T-cell (primary cell): ENCODE results near the gene SMG6. TPM values are rescaled to one million over a fixed set of nuclear protein-coding genes. Genes with fewer than 3 reads are reported as not detected.
A peak's percentile ranks its signal among the peaks of the same experiment; 100 is the strongest.

Experiments
- ATAC-seq, 4 experiments: fragments of 200-7000 bp in 3 of 4; fragments of 150-1000 bp in 1 of 4; cut with Tn5 transposase; replicated peaks in 1 of 4; 1 replicate in 3 of 4; 2 replicates in 1 of 4; pipeline ENCODE4 v1.10.0; 2021; ENCODE audit warnings: moderate library complexity in 3 of 4, mild to moderate bottlenecking in 2 of 4, moderate number of reproducible peaks in 1 of 4
- CTCF ChIA-PET, 2 donors: fragments of 300-600 bp; sonication (Branson Sonifier 250); formaldehyde crosslinking; loops; one replicate each; lab custom pipeline; 2022; ENCODE audit warnings: antibody characterized with exemption in 2 of 2; lab: Charles Lee
- POLR2A ChIA-PET, 2 donors: fragments of 300-600 bp; sonication (Branson Sonifier 250); formaldehyde crosslinking; loops; one replicate each; lab custom pipeline; 2022; ENCODE audit warnings: antibody characterized with exemption in 2 of 2; lab: Charles Lee
- DNase-seq, 35 experiments: peaks; one replicate each; pipeline versions ENCODE4 v3.0.0 to v3.0.0-alpha.2; 2013 to 2023
- H3K27ac ChIP-seq: one replicate; pipeline ENCODE4 v1.5.1; 2013; ENCODE audit warnings: low read length
- H3K27me3 ChIP-seq, 2 experiments: replicated peaks in 1 of 2; 1 replicate in 1 of 2; 2 replicates in 1 of 2; pipeline versions ENCODE4 v1.6.1 to v1.7.0; 2013; ENCODE audit warnings: low read length in 1 of 2, mixed read lengths in 1 of 2; ENCODE audit not compliant: control insufficient read depth in 2 of 2, insufficient read depth in 2 of 2; ENCODE audit errors: extremely low read depth in 1 of 2
- H3K36me3 ChIP-seq, 2 donors: 1 replicate in 1 of 2; 2 replicates in 1 of 2; pipeline versions ENCODE4 v1.6.1 to v1.7.0; 2013; ENCODE audit warnings: low read length in 1 of 2; ENCODE audit not compliant: control insufficient read depth in 2 of 2, insufficient read depth in 1 of 2; ENCODE audit errors: extremely low read depth in 1 of 2
- H3K4me1 ChIP-seq, 2 experiments: 1 replicate in 1 of 2; 2 replicates in 1 of 2; pipeline versions ENCODE4 v1.6.1 to v1.7.0; 2013; ENCODE audit warnings: low read length in 2 of 2, mixed read lengths in 1 of 2; ENCODE audit not compliant: insufficient read depth in 2 of 2, control insufficient read depth in 1 of 2; ENCODE audit errors: extremely low read depth in 1 of 2
- H3K4me3 ChIP-seq, 2 donors: 1 replicate in 1 of 2; 2 replicates in 1 of 2; pipeline versions ENCODE4 v1.5.1 to v1.7.0; 2013; ENCODE audit warnings: mild to moderate bottlenecking in 2 of 2, low read length in 1 of 2, moderate library complexity in 1 of 2; ENCODE audit not compliant: control insufficient read depth in 1 of 2; ENCODE audit errors: extremely low read depth in 1 of 2
- H3K9me3 ChIP-seq: 2 replicates; pipeline ENCODE4 v1.7.0; 2013
- H3K27ac Mint-ChIP-seq, 2 donors: one replicate each; pipeline ENCODE4 v1.8.0; 2020 to 2021; ENCODE audit warnings: mild to moderate bottlenecking in 2 of 2, mixed read lengths in 2 of 2
- H3K27me3 Mint-ChIP-seq, 2 donors: one replicate each; pipeline ENCODE4 v1.8.0; 2021 to 2022; ENCODE audit warnings: mixed read lengths in 2 of 2
- H3K36me3 Mint-ChIP-seq: one replicate; pipeline ENCODE4 v1.8.0; 2021; ENCODE audit warnings: mixed read lengths
- H3K4me1 Mint-ChIP-seq, 3 donors: one replicate each; pipeline ENCODE4 v1.8.0; 2020 to 2022; ENCODE audit warnings: mixed read lengths in 3 of 3, mild to moderate bottlenecking in 1 of 3
- H3K4me3 Mint-ChIP-seq, 3 donors: one replicate each; pipeline ENCODE4 v1.8.0; 2020 to 2022; ENCODE audit warnings: mild to moderate bottlenecking in 3 of 3, mixed read lengths in 3 of 3, moderate library complexity in 3 of 3
- H3K9me3 Mint-ChIP-seq, 3 donors: one replicate each; pipeline ENCODE4 v1.8.0; 2020 to 2022; ENCODE audit warnings: mixed read lengths in 3 of 3
- WGBS: methylation state at CpG from one replicate; pipeline ENCODE4 v1.1.5; 2013; ENCODE audit warnings: missing lambda C conversion rate; ENCODE audit not compliant: insufficient coverage; 5-methylcytosine and 5-hydroxymethylcytosine counted together
- total RNA-seq, 35 experiments: library from RNA in 6 of 35; stranded (reverse) in 6 of 35; fragments of 120-200 nt in 1 of 35; gene quantifications; one replicate each; pipeline versions ENCODE4 v1.2.1 to v1.2.4 and lab custom pipeline; 2013 to 2026

Gene SMG6
- total RNA-seq, 5 donors from 2014 or later (not counting 1 experiment from before 2014, with no cell fraction given) = 42.7 to 55.4 (median 45.9) TPM

DNA sequence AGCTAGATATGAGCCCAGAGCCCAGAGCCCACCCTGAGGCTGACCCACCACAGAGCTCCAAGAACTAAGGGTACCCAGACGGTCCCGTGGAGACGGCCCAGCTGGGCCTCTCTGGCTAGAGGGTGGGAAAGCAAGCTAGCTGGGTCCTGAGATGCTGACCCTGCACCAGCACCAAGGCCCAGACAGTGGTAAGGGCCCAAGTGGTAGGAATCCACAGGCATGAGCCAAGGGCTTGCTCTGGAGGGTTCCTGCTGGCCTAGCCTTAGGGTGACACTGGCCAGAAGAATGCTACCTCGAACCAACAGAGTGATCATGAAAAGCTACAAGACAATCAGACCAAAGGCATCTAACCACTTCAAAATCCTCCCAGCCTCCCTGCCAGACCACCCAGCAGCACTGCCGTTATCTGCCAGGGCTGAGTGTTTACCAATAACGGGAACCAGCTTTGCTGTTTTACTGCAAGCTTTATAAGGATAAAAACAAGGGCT, 235.5 kb downstream of the SMG6 start:
- H3K4me3 Mint-ChIP-seq = no peak overlapping the region
- Histone ChIP-seq H3K36me3 (peaks cover 30 to 59% of the 10 kb centered on the region in 2 donors), H3K4me3 (no peak overlapping the region), H3K4me1 (peaks cover 0 to 54% of the 10 kb centered on the region in 2 experiments), H3K27me3 (peaks cover 0 to 17% of the 10 kb centered on the region in 2 experiments), H3K27ac (no peak overlapping the region), H3K9me3 (no peaks in the 10 kb centered on the region)
- H3K4me1 Mint-ChIP-seq = peaks cover 8 to 33% (median 31%) of the 10 kb centered on the region in 3 donors
- H3K27ac Mint-ChIP-seq = peak overlapping the region in 1 of 2 donors; percentile 68
- no peak for ATAC-seq
- no peak for DNase-seq
- no peaks in the 10 kb centered on the region for H3K9me3 Mint-ChIP-seq
- H3K36me3 Mint-ChIP-seq = peaks cover 80% of the 10 kb centered on the region
- 79% methylated on average over 5 of the region's 6 CpGs for WGBS
- peaks cover 0 to 2% of the 10 kb centered on the region in 2 donors for H3K27me3 Mint-ChIP-seq
- POLR2A ChIA-PET = no interaction called here
- CTCF ChIA-PET = no interaction called here

DNA sequence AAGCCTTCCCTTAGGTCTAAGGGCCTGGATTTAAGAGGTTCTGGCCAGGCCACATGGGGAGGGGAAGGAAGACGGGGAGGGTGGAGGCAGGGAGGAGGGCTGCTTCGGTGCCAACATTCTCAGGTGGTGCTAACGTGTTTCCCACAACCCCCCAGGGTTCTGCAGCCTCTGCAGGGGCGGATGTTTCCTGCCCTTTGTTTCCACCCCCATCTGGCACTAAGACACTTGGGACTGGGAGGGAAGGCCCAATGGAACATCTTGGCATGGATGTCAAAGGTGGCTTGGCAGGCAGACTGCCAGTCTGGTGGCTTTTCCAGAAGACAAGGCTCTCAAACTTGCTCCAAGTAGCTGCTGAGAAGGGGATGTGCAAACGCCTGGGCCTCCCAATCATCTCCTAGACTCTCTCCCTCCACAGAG, 236.0 kb downstream of the SMG6 start:
- peaks cover 29 to 62% of the 10 kb centered on the region in 2 donors for H3K36me3 ChIP-seq
- DNase-seq (no peak), ATAC-seq (no peak)
- H3K9me3 ChIP-seq = no peaks in the 10 kb centered on the region
- H3K27me3 ChIP-seq = peaks cover 0 to 20% of the 10 kb centered on the region in 2 experiments
- no peak overlapping the region for H3K27ac ChIP-seq
- H3K4me3 ChIP-seq = no peak overlapping the region
- Mint-ChIP-seq H3K27ac (peak overlapping the region in 1 of 2 donors; percentile 68), H3K4me1 (peaks cover 8 to 33% (median 31%) of the 10 kb centered on the region in 3 donors), H3K36me3 (peaks cover 78% of the 10 kb centered on the region), H3K27me3 (peaks cover 0 to 2% of the 10 kb centered on the region in 2 donors), H3K4me3 (no peak overlapping the region), H3K9me3 (no peaks in the 10 kb centered on the region)
- WGBS = 50% methylated on average over 2 of the region's 5 CpGs
- peaks cover 0 to 54% of the 10 kb centered on the region in 2 experiments for H3K4me1 ChIP-seq
- CTCF ChIA-PET = interaction anchor here in 1 of 2 donors (1.2 kb wide), 1 partner anchor 9 kb away, joined by 3 read pairs; no protein-coding TSS in a partner anchor
- POLR2A ChIA-PET = no interaction called here

DNA sequence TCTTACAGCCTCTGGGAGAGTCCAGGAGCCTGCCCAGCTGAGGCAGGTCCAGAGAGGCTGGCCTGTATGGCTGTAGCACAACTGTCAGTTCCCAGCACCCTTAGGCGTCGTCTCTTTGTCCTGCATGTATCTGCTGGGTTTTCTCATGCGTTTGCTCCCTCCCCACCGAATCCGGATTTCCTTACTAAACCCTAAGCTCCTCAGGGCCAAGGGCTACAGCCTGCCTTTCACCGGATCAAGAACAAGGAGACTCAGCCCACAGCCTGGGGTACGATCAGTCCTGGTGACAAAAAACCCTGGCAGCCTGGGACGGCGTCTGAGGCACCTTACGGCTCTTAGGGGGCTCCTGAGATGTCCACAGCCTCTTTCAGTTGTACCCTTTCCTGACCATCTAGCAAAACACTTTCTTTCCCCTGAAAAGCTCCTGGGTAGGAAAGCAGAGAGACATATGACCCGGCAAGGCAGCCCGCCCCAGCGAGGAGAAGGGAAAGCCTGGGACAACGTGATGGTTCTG, 236.5 kb downstream of the SMG6 start:
- Mint-ChIP-seq H3K27ac (no peak overlapping the region), H3K36me3 (peaks cover 78% of the 10 kb centered on the region), H3K4me1 (peaks cover 8 to 33% (median 31%) of the 10 kb centered on the region in 3 donors), H3K9me3 (no peaks in the 10 kb centered on the region), H3K27me3 (peaks cover 0 to 4% of the 10 kb centered on the region in 2 donors), H3K4me3 (no peak overlapping the region)
- Histone ChIP-seq H3K9me3 (no peaks in the 10 kb centered on the region), H3K4me3 (no peak overlapping the region), H3K27ac (no peak overlapping the region), H3K27me3 (peaks cover 0 to 20% of the 10 kb centered on the region in 2 experiments), H3K4me1 (peaks cover 0 to 54% of the 10 kb centered on the region in 2 experiments), H3K36me3 (peaks cover 26 to 58% of the 10 kb centered on the region in 2 donors)
- WGBS = 92% methylated on average over 12 of the region's 14 CpGs
- ChIA-PET CTCF (interaction anchor here in 1 of 2 donors (1.2 kb wide), 1 partner anchor 8 kb away, joined by 3 read pairs; no protein-coding TSS in a partner anchor), POLR2A (no interaction called here)
- DNase-seq = no peak
- no peak for ATAC-seq

DNA sequence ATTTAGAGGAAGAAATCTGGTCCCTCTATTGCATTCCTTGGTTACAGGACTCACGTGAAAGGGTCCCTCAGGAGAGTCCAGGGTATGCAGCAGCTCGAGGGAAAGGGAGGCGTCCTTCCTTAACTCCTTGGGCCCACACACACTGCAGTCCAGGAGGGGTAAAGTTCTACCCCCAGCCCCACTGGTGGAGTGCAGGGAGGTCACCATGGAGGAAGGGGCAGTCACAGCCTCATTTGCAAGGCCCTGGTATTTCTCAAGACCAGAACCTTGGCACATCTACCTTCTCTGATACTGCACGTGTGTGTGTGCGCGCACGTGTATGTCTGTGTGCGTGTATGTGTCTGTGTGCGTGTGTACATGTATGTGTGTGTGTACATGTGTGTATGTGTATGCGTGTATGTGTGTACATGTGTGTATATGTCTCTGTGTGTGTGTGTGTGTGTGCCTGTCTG, 237.6 kb downstream of the SMG6 start:
- Histone ChIP-seq H3K36me3 (peaks cover 20 to 56% of the 10 kb centered on the region in 2 donors), H3K9me3 (no peaks in the 10 kb centered on the region), H3K4me3 (no peak overlapping the region), H3K27me3 (peaks cover 0 to 23% of the 10 kb centered on the region in 2 experiments), H3K4me1 (peaks cover 0 to 50% of the 10 kb centered on the region in 2 experiments), H3K27ac (no peak overlapping the region)
- Mint-ChIP-seq H3K27ac (no peak overlapping the region), H3K36me3 (peaks cover 77% of the 10 kb centered on the region), H3K27me3 (peaks cover 0 to 7% of the 10 kb centered on the region in 2 donors), H3K4me1 (peaks cover 8 to 30% (median 26%) of the 10 kb centered on the region in 3 donors), H3K9me3 (no peaks in the 10 kb centered on the region), H3K4me3 (no peak overlapping the region)
- ATAC-seq = no peak
- ChIA-PET CTCF (no interaction called here), POLR2A (no interaction called here)
- no peak for DNase-seq
- 100% methylated on average over 1 of the region's 10 CpGs for WGBS

DNA sequence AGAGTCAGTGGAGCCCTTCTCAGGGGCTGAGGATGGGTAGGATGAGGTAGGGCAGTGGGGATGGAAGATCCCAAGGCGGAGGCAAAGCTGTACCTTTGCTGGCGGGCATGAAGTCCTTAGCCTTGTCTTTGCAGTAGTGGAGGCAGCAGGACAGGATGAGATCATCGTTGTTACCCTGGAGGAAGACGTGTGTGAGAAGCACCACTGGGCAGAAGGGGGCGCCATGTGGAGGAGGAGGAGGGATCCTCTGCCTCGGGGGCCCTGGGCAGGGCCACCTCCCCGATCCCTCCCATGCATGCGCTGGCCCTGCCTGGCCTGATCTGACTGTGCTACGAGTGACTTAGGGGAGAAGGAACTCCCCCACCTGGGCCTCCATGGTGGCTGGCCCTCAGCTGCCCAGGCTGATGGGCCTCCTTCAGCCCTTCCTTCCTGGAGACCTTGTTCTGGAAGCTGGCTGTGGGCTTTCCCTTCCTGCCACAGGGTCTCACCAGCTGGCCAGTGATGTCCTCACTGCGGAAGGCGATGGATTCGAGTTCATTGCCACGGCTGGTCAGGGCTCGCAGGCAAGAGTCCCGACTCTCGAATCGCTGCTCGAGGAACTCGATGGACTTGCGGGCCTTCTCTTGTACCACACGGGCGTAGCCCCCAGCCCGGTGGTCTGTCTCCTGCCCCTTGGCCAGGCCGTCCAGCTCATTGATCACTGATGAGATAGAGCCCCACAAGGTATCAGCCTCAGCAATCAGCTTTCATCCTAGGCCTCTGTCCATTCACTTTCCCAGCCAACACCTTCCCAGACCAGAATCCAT, 238.4 kb downstream of the SMG6 start:
- H3K36me3 ChIP-seq = peaks cover 18 to 58% of the 10 kb centered on the region in 2 donors
- POLR2A ChIA-PET = no interaction called here
- peak overlapping the region; percentile 19 for H3K27ac ChIP-seq
- 96% methylated on average over 17 of the region's 24 CpGs for WGBS
- peaks cover 0 to 31% of the 10 kb centered on the region in 2 experiments for H3K27me3 ChIP-seq
- CTCF ChIA-PET = no interaction called here
- H3K27ac Mint-ChIP-seq = peak overlapping the region; percentile 16 to 31
- H3K27me3 Mint-ChIP-seq = peaks cover 1 to 8% of the 10 kb centered on the region in 2 donors
- DNase-seq (peak in 14 of 35 experiments; percentile 36 to 58 (median 43)), ATAC-seq (peak; percentile 33 to 58 (median 46))
- peaks cover 81% of the 10 kb centered on the region for H3K36me3 Mint-ChIP-seq
- H3K4me3 ChIP-seq = no peak overlapping the region
- no peak overlapping the region for H3K4me3 Mint-ChIP-seq
- peaks cover 8 to 25% (median 20%) of the 10 kb centered on the region in 3 donors for H3K4me1 Mint-ChIP-seq
- peaks cover 0 to 42% of the 10 kb centered on the region in 2 experiments for H3K4me1 ChIP-seq
- H3K9me3 Mint-ChIP-seq = no peaks in the 10 kb centered on the region
- no peaks in the 10 kb centered on the region for H3K9me3 ChIP-seq

DNA sequence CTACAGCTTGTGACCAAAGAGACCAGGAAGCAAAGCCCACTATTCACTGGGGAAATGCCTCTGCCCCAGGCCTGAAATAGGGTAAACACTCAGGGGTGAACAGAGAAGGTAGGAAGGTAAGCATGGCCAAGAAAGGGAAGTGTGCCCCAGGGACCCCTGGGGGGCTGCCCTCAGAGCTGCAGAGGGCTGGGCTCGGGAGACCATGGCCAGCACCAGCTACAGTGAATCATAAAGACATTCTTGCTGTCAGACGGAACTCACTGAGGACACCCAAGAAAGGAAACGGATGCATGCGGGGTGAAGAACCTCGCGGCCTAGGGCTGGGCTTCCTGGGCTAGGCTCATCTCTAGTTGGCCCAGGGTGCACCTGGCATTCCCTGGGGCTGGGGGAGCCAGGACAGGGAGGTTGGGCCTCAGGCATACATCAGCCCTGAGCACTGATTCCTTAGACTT, 239.0 kb downstream of the SMG6 start:
- peak in 1 of 4 experiments; percentile 49 for ATAC-seq
- ChIA-PET POLR2A (interaction anchor here in 1 of 2 donors (0.7 kb wide), 1 partner anchor 410 kb away, joined by 4 read pairs; no protein-coding TSS in a partner anchor), CTCF (no interaction called here)
- peak overlapping the region; percentile 16 to 31 for H3K27ac Mint-ChIP-seq
- H3K27me3 Mint-ChIP-seq = peaks cover 4 to 12% of the 10 kb centered on the region in 2 donors
- H3K4me1 Mint-ChIP-seq = peaks cover 10 to 20% (median 20%) of the 10 kb centered on the region in 3 donors
- no peak for DNase-seq
- WGBS = 72% methylated on average over 6 of the region's 6 CpGs
- H3K9me3 Mint-ChIP-seq = no peaks in the 10 kb centered on the region
- Histone ChIP-seq H3K4me3 (no peak overlapping the region), H3K27ac (peak overlapping the region; percentile 19), H3K4me1 (peaks cover 0 to 36% of the 10 kb centered on the region in 2 experiments), H3K27me3 (peaks cover 0 to 35% of the 10 kb centered on the region in 2 experiments), H3K9me3 (no peaks in the 10 kb centered on the region), H3K36me3 (peaks cover 16 to 58% of the 10 kb centered on the region in 2 donors)
- no peak overlapping the region for H3K4me3 Mint-ChIP-seq
- peaks cover 77% of the 10 kb centered on the region for H3K36me3 Mint-ChIP-seq
